Measurements from ENCODE around the gene RELA. TPM values are rescaled to one million over a fixed set of nuclear protein-coding genes. Genes with fewer than 3 reads are reported as not detected.

Gene RELA
- total and polyA plus RNA-seq, 2 of the 13 experiments (the other 11 are each of a cell fraction or from before 2014, with no cell fraction given): 21.4 to 40.5 TPM

- DNase-seq (ENCODE audit: low spot score) (no peak), FAIRE-seq (no peak), ATAC-seq (no peak)
- Histone ChIP-seq H3K4me1 (ENCODE audit: insufficient read depth, low read length) (peaks cover 27% of the 10 kb centered on the region), H3K36me3 (replicated peaks in 1 of 2; ENCODE audit: control insufficient read depth in 1 of 2, insufficient read depth in 2 of 2, low read length in 2 of 2) (peaks cover 15 to 42% of the 10 kb centered on the region in 2 experiments; a peak in 4 of 5 replicates), H3K4me2 (ENCODE audit: low read depth, low read length) (peak overlapping the region; percentile 77), H3K79me2 (ENCODE audit: insufficient read depth, low read length) (peaks cover 41% of the 10 kb centered on the region), H3K4me3 (replicated peaks in 1 of 3; ENCODE audit: insufficient read depth in 1 of 3, low read depth in 2 of 3, low read length in 3 of 3) (peak overlapping the region; percentile 86 to 90 (median 87)), H3K27me3 (ENCODE audit: control insufficient read depth in 1 of 2, insufficient read depth in 2 of 2, low read length in 2 of 2) (no peaks in the 10 kb centered on the region; a peak in 1 of 5 replicates), H3K9me3 (ENCODE audit: low read length) (no peaks in the 10 kb centered on the region), H2AFZ (ENCODE audit: low read length) (no peak overlapping the region), H3K27ac (ENCODE audit: extremely low read length, insufficient read depth, low read length) (peak overlapping the region; percentile 92), H3K9ac (ENCODE audit: insufficient read depth, low read depth, low read length) (peak overlapping the region; percentile 88), H4K20me1 (ENCODE audit: insufficient read depth, low read length) (peaks cover 14% of the 10 kb centered on the region; the same call in 1 of the 2 replicates)
- in situ Hi-C loops (cut with HindIII; ENCODE audit: extremely low pct_ligation_motif_present, low pct_unique_long_range_greater_than_20kb) (no loop called here), intact Hi-C loops (cut with micrococcal nuclease; ENCODE audit: unreplicated experiment) (no loop called here)
- ChIA-PET POLR2A (interaction anchor here (0.6 to 2.7 kb wide), 27 partner anchors 9 to 452 kb away, joined by 3 to 45 read pairs (median 4); partner anchors contain the start of genes KAT5, MUS81, SIPA1 and TIGD3), CTCF (ENCODE audit: low intra/inter-chr PET ratio, low total read pairs) (no interaction called here)
- TF ChIP-seq ZBTB40 (IDR thresholded peaks at IDR 0.05): no peak
- 0 out of 2 replicates have a peak, but pooled peaks have one; percentile 8 for TF ChIP-seq ZBTB40 (CRISPR knock-in tag; IDR thresholded peaks at IDR 0.05)
- no peak for TF ChIP-seq ZBTB3 (CRISPR knock-in tag; IDR thresholded peaks at IDR 0.05; ENCODE audit: borderline replicate concordance, low read depth)
- BruUV-seq (replicated peaks): TSS peak; percentile 50
- WGBS (ENCODE audit: low lambda C conversion rate): 91% methylated on average over 15 of the region's 17 CpGs
Measured at GRCh38 chr11:65617136-65617850, 45.4 kb downstream of the RELA start.

All from HepG2 (cell line).